Measurements from ENCODE around the gene POTEI.
"Not testable (repeated sequence)": the region's sequence is repeated elsewhere in the genome, so short reads cannot be mapped to it uniquely, and the experiment has no call there.

POTEI gene

DNA sequence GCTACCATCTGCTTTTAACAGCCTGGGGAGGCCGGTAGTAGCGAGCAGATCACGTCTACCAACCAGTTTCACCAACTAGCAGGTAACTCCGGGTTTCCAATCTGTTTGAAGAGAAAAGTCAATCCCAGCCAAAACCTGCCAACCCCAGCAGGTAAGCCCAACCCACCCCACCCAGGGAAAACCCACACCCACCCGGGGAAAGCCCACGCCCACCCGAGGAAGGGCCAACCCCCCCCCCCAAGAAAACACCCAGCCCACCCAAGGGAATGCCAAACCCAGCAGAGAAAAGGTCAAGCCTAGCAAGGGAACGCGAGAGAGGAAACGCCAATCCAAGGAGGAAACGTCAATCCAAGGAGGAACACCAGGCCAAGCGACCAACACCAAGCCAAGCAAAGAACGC, at the start of gene POTEI:
Gene POTEI, minus strand, starts transcription at position 101 of the 400 bp plus-strand sequence. Its CDS starts 93 bp downstream, at position 8.
- not testable (repeated sequence) for DNase-seq

- not testable (repeated sequence) for DNase-seq
Observed at GRCh38 chr2:130556441-130556840, 47.3 kb upstream of the POTEI start.

GRCh38 chr2:130554178-130554577, 45.0 kb upstream of the POTEI start:
- DNase-seq: not testable (repeated sequence)

DNA sequence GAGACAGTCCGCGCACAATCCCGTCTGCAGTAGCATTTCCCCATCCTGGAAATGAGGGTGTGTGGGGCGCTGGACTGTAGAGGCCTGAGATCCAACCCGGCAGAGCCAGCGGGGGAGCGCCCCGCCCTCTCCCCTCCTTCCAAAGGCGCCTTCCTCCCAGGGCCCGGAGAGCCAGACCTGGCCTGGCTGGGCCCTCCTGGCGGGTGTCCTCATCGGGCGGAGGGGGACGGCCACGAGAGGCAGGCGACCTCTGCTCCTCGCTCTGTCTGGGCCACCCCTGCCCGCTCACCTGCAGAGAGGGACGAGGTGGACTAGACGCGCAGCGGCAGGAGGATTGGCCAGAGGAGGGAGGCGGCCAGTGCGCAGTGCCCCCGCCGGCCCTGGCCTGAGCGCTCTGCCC, 40.3 kb upstream of the POTEI start:
- DNase-seq: not testable (repeated sequence)

DNA sequence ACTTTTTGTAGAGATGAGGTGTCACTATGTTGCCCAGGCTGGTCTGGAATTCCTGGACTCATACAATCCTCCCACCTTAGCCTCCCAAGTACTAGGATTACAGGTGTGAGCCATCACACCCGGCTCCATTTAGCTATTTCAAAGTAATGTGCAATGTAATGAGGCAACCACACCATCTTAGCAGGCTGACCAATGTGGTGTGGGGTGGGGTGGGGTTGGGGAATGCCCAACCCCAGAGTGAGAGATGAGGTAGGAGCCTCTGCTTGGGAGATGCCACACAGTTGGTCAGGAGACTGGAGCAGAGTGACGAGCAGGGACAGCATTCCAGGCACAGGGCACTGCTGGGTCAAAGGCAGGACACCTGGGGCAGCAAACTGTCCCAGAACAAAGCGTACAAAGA, 39.3 kb upstream of the POTEI start:
- DNase-seq: not testable (repeated sequence)

DNA sequence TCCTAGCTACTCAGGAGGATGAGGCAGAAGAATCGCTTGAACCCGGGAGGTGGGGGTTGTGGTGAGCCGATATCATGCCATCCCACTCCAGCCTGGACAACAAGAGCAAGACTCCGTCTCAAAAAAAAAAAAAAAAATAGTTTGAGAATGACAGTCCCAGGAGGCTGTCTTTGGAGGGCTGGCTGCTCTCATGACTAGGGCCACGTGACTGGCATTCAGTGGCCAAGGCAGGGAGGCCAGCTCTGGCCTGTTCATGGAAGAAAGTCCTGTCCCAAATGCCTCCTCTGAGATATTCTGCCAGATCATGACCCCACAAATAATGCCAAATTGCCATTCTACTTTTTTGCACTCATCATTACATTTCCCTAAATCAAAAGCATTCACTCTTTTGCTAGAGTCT, 35.9 kb upstream of the POTEI start:
- not testable (repeated sequence) for DNase-seq

- DNase-seq: not testable (repeated sequence)
Observed at GRCh38 chr2:130543785-130544528, 34.8 kb upstream of the POTEI start.

GRCh38 chr2:130542789-130543188, 33.7 kb upstream of the POTEI start:
- not testable (repeated sequence) for DNase-seq

DNA sequence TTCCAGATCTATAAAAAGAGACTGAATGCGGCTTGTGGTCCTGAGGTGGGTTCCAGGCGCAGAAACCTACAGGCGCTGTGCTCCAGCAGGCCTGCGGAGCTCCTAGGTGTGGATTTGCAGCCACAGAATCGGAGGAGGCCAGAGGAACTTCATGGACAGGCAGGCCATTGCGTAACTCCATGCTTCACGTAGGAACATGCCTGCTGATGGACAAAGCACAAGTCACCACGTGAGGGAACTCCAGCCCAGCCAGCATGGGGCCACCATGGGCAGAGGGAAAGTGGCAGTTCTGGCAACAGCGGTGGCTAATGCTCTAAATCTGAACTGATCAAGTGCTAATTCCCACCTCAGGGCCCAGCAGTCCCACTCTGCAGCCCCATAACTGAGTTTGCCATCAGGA, 29.1 kb upstream of the POTEI start:
- DNase-seq: not testable (repeated sequence)

DNA sequence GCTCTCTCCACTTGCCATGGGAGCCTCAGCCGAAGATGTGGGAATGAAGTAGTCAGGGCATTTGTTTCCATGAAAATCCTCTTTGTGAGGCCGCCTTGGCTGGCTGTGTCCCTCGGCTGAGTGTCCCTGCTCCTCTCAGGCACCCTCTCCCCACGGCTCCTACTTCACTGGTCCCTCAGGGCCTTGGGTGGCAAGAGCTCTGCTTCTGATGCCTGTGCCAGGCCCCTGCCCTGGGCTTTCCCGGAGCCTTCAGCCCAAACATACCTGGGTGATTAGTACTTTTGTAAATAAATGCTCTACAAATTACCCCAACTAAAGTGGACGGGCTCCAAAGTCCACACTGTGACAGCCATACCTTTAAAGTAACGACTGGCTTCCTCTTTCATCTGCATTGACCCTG, 27.5 kb upstream of the POTEI start:
- DNase-seq: not testable (repeated sequence)

DNA sequence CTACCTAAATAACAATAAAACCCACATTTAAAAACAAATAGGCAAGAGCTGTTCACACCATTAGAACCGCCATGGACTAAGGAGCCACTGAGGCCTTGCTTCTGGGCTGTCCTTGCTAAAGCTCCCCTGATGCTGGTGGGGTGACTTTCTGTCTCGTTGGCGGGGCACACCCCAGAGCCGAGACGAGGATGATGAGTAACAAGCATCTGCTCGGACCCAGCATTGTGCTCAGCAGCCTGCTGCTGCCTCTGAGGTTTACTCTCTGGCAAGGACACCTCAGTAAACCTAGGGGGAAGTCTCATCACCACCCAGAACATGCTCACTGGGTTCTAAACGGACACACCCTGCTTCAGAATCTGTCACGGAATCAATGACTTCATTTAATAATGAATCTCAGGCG, 22.5 kb upstream of the POTEI start:
- not testable (repeated sequence) for DNase-seq

GRCh38 chr2:130531225-130531624, 22.1 kb upstream of the POTEI start:
- DNase-seq: not testable (repeated sequence)

DNA sequence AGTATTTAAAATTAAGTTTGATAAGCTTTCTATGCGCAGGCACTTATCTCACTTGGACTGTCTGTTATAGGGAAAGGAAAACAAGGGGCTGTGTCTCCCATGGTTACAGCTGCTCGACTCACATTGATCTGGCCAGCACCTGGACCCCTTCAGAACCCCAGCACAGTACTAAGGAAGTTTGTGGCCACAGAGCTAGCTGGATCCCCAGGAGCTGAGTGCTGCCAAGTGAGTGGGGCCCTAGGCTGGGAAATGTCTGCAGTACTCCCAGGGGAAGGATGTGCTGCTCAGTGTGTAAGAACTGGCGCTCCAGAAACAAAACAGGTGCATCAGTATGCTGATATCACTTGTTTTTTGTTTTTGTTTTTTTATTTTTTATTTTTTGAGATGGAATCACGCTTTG, 21.1 kb upstream of the POTEI start:
- not testable (repeated sequence) for DNase-seq

DNA sequence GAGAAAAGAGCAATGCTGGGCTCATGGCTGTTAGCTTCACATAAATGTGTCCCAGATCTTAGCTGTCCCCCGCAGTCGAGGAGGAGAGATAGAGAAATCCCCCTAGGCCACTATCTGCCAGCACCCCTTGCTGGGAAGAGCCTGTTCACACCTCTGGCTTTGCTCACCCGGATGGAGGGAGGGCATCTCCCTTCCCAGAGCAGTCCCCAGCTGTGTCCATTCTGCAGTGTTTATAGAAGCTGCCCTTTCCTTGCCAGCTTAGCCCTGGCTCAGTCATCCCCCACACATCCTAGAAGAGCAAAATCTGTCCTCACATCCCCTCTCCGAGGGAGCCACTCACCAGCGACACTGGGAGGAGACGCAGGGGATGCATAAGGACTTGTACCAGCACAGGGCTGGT, 20.4 kb upstream of the POTEI start:
- not testable (repeated sequence) for DNase-seq

- DNase-seq: not testable (repeated sequence)
Observed at GRCh38 chr2:130527365-130527967, 18.3 kb upstream of the POTEI start.

DNA sequence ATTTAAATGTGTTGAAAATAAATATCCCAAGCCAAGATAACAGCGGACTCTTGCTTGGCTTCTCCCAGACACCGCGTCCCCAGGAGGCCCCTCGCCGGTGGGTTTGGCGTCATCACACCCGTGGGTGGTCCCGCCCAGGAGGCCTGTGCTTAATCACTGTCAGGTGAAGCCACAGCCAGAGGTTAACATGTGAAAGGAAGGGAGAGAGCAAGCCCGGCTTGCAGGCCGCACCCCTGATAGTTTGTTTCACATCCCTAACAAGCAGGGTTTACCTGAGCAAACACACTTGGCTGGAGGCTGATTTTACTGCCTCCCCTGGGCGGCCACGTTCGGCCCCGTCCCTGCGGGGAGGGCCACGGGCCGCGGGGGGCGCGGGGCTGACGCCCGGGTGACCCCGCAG, 13.3 kb upstream of the POTEI start:
- not testable (repeated sequence) for DNase-seq

DNA sequence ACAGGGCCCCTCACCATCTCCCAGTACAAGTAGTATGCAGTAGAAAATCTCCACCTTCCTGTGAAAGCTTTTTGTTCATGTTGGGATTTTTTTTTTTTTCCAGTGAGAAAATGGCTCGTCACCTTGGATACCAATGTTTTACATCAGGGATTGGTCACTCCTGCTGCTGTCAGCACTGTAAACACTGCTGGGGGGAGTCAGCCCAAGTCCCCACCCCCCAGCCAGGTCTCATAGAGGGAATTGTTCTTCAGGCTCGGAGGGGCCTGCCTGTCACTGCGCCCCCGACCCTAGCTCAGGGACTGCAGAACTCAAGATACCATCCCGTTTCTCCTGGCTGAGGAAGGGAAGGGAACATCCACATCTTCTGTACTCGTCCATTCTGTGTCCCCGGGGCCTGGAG, 11.9 kb upstream of the POTEI start, which contains the start of gene CFC1B:
Gene CFC1B, plus strand, starts transcription at position 231 of the 400 bp plus-strand sequence. CDS start 263 bp downstream, outside the sequence.
- DNase-seq: not testable (repeated sequence)

DNA sequence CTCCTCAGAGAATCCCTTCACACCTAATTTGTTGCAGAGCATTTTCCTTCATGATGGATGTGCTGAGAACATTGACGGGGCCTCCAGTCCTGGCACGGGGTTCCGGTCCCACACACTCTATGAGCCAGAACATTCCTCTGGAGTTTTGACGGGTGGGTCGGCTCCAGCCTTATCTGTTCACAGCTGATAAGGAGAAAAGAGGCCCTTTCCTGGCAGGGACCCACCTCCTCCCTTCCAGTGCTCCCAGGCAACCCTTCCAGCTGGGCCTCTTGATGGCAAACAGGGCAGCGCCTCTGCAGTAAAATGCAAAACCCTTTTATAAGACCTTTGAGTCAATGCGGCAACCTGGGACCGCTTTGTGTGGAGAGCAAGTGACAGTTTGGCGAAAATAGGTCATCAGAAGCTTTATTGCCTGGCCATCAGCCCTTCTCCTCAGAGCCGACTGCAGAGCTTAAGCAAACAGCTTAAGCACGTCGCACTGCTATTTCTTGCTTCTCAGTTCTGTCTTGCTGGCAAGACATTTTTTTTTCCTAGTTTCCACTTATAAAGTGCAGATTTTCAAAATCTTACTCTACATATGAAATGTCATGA, 9.5 kb upstream of the POTEI start:
- not testable (repeated sequence) for DNase-seq

DNA sequence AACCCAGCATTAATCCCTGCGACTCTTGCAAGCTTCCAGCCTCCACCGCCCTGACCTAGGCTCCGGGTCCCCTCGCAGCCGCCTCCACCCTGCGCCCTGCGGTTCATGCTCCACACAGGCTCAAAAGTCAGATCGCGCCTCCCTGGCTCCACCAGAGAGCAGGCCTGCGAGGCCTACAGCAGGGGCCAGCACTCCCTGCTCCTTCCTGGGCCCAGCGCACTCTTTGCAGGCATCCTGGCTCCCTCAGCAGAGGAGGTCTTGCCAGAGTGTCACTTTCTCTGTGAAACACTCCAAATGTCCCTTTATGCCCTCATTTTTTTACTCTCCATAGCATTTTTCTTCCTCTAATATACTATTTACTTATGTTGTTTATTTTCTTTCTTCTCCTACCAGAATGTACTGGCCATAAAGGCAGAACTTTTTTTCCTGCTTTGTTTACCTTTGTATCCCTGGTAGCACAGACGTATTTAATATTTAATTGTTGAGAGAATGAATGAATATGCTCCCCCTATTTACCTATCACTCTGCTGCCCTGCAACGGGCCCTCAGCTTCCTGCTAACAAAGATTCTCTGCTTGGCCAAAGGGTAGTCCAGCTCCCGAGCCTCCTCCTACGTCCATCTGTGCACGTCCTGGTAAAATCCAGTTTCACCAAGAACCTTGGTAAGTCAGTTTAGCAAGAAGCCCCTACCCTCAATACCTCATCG, 2.8 kb upstream of the POTEI start:
- not testable (repeated sequence) for DNase-seq

DNA sequence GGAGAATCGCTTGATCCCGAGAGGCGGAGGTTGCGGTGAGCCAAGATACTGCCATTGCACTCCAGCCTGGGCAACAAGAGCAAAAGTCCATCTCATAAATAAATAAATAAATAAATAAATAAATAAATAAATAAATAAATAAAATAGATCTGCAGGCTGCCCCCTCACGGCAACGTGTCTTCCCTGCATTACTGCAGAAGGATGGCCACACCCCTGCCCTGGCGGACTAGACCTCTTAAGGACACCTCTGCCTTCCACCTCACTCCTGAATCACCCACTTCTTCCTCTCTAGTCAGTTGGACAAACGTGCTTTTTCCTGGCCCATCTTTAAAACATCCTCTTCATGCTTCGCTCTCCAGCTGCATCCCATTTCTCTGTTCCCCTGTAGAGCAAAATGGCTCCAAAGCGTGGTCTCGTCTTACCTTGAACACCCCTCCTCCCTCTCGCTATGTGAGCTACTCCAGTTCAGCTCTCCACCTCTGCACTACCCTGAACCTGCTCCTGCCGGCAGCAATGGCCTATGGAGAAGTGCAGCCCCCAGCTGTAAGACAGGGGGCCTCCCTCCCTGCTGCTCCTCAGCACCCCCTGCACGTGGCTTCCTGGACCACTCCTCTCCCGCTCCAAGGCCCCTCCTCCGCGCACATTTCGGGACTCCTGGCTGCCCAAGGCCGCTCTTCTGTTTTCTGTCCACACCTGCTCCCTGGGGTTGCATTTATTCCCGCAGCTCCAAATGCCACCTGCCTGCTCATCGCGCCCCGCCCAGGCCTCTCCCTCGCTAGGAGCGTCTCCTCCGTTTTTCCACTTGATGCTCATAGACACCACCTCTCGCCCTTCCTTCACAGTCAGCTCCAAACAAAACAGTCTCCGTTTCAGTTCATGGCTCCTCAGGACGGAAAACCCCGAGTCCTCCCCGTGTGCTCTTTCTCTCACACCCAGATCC, 1.9 kb upstream of the POTEI start:
- DNase-seq: not testable (repeated sequence)
